HG03565 (cell line): ENCODE results near the gene JADE2.

ENCODE experiments used
- ATAC-seq: cut with Tn5 transposase; IDR thresholded peaks from one replicate; pipeline ENCODE4 v1.9.1; 2021; ENCODE audit warnings: mild to moderate bottlenecking, moderate library complexity; ENCODE audit not compliant: unreplicated experiment

Gene JADE2

GRCh38 chr5:134614450-134615085, 89.1 kb downstream of the JADE2 start:
- ATAC-seq: no peak

GRCh38 chr5:134620634-134621033, 95.2 kb downstream of the JADE2 start:
- ATAC-seq: no peak

GRCh38 chr5:134625559-134625958, 100.1 kb downstream of the JADE2 start:
- no peak for ATAC-seq

- no peak for ATAC-seq
Observed at GRCh38 chr5:134626369-134627014, 101.0 kb downstream of the JADE2 start.
